Left hindlimb (tissue), 1 donor: ENCODE results near the gene STK11IP.

Experiments
- DNase-seq: peaks from one replicate; pipeline ENCODE4 v3.0.0-alpha.2; 2018

STK11IP gene

GRCh38 chr2:219565130-219566080, 32.3 kb upstream of the STK11IP start:
- DNase-seq, result no peak

GRCh38 chr2:219566640-219567039, 31.0 kb upstream of the STK11IP start:
- no peak for DNase-seq

GRCh38 chr2:219567131-219567530, 30.5 kb upstream of the STK11IP start:
- DNase-seq, result no peak

- no peak for DNase-seq
These were observed 29.8 kb upstream of the STK11IP start for GRCh38 chr2:219567791-219568361.

GRCh38 chr2:219569041-219569440, 28.6 kb upstream of the STK11IP start:
- DNase-seq, result no peak

- DNase-seq, result no peak
These were observed 28.0 kb upstream of the STK11IP start for GRCh38 chr2:219569635-219570034.

- DNase-seq, result no peak
These were observed 27.3 kb upstream of the STK11IP start for GRCh38 chr2:219570194-219570923.

GRCh38 chr2:219570924-219571310, 26.7 kb upstream of the STK11IP start:
- no peak for DNase-seq

- DNase-seq, result peak; percentile 92
These were observed 26.1 kb upstream of the STK11IP start, which contains the start of gene OBSL1 for GRCh38 chr2:219571311-219572236. Gene OBSL1 (minus strand): TSS chr2:219571539. CDS start chr2:219571232, 307 bp downstream.

- no peak for DNase-seq
These were observed 25.2 kb upstream of the STK11IP start, which contains the start of gene INHA for GRCh38 chr2:219572237-219573001. Gene INHA (plus strand): TSS chr2:219572310. CDS start chr2:219572375, 65 bp downstream.

- DNase-seq, result no peak
These were observed 24.5 kb upstream of the STK11IP start for GRCh38 chr2:219573166-219573565.

GRCh38 chr2:219574484-219575311, 23.0 kb upstream of the STK11IP start:
- no peak for DNase-seq

- DNase-seq, result no peak
These were observed 21.8 kb upstream of the STK11IP start for GRCh38 chr2:219575566-219576504.

- DNase-seq, result peak; percentile 82
These were observed 20.9 kb upstream of the STK11IP start for GRCh38 chr2:219576505-219577388.

- no peak for DNase-seq
These were observed 18.6 kb upstream of the STK11IP start for GRCh38 chr2:219578811-219579613.

GRCh38 chr2:219581346-219581745, 16.3 kb upstream of the STK11IP start:
- DNase-seq, result no peak

GRCh38 chr2:219591091-219591490, 6.6 kb upstream of the STK11IP start:
- no peak for DNase-seq
